Measurements from ENCODE around the gene PKD1L1. TPM values are rescaled to one million over a fixed set of nuclear protein-coding genes. Genes with fewer than 3 reads are reported as not detected.

The PKD1L1 gene
- total and polyA plus RNA-seq, 4 donors: 0.52 to 1.2 TPM; not detected in 2

- H3K4me1 ChIP-seq (ENCODE audit: control insufficient read depth in 1 of 2, insufficient read depth in 2 of 2, low read length in 2 of 2): no peaks in the 10 kb centered on the region
- peak in 1 of 2 donors; percentile 83 for DNase-seq
- H3K36me3 ChIP-seq (ENCODE audit: control insufficient read depth in 1 of 2, insufficient read depth in 2 of 2, low read length in 1 of 2): peaks cover 7 to 26% of the 10 kb centered on the region in 2 donors
- WGBS, 2 donors: 61 to 63% methylated on average over 5 of the region's 5 CpGs
- H3K9me3 ChIP-seq (ENCODE audit: control insufficient read depth, low read length): no peaks in the 10 kb centered on the region
- no peak for ATAC-seq (ENCODE audit: low FRiP score)
- intact Hi-C loops (cut with DNase I): no loop called here
- H3K27me3 ChIP-seq (ENCODE audit: control insufficient read depth in 1 of 2, insufficient read depth in 2 of 2, low read length in 1 of 2): no peaks in the 10 kb centered on the region
- no peak overlapping the region for H3K4me3 ChIP-seq (ENCODE audit: low read length in 2 of 2)
- no peak overlapping the region for H3K27ac ChIP-seq (ENCODE audit: low read depth in 1 of 2, low read length in 2 of 2)
These were observed 20.8 kb upstream of the PKD1L1 start for GRCh38 chr7:47968847-47969774.

GRCh38 chr7:47967708-47968107 is 19.4 kb upstream of the PKD1L1 start:
- 79 to 84% methylated on average over 2 of the region's 2 CpGs for WGBS, 2 donors
- Histone ChIP-seq H3K4me1 (ENCODE audit: control insufficient read depth in 1 of 2, insufficient read depth in 2 of 2, low read length in 2 of 2) (no peaks in the 10 kb centered on the region), H3K9me3 (ENCODE audit: control insufficient read depth, low read length) (no peaks in the 10 kb centered on the region), H3K27ac (ENCODE audit: low read depth in 1 of 2, low read length in 2 of 2) (no peak overlapping the region), H3K4me3 (ENCODE audit: low read length in 2 of 2) (no peak overlapping the region), H3K36me3 (ENCODE audit: control insufficient read depth in 1 of 2, insufficient read depth in 2 of 2, low read length in 1 of 2) (peaks cover 2 to 21% of the 10 kb centered on the region in 2 donors), H3K27me3 (ENCODE audit: control insufficient read depth in 1 of 2, insufficient read depth in 2 of 2, low read length in 1 of 2) (no peaks in the 10 kb centered on the region)
- intact Hi-C loops (cut with DNase I): no loop called here
- ATAC-seq (ENCODE audit: low FRiP score): no peak
- no peak for DNase-seq

- H3K9me3 ChIP-seq (ENCODE audit: control insufficient read depth, low read length): no peaks in the 10 kb centered on the region
- no peak overlapping the region for H3K4me3 ChIP-seq (ENCODE audit: low read length in 2 of 2)
- no peaks in the 10 kb centered on the region for H3K27me3 ChIP-seq (ENCODE audit: control insufficient read depth in 1 of 2, insufficient read depth in 2 of 2, low read length in 1 of 2)
- WGBS, 2 donors: 78 to 87% methylated on average over 5 of the region's 5 CpGs
- ATAC-seq (ENCODE audit: low FRiP score) (no peak), DNase-seq (no peak)
- peaks cover 0 to 21% of the 10 kb centered on the region in 2 donors for H3K36me3 ChIP-seq (ENCODE audit: control insufficient read depth in 1 of 2, insufficient read depth in 2 of 2, low read length in 1 of 2)
- intact Hi-C loops (cut with DNase I): no loop called here
- H3K27ac ChIP-seq (ENCODE audit: low read depth in 1 of 2, low read length in 2 of 2): no peak overlapping the region
- H3K4me1 ChIP-seq (ENCODE audit: control insufficient read depth in 1 of 2, insufficient read depth in 2 of 2, low read length in 2 of 2): no peaks in the 10 kb centered on the region
These were observed 18.9 kb upstream of the PKD1L1 start for GRCh38 chr7:47967123-47967522.

GRCh38 chr7:47965456-47965855 is 17.2 kb upstream of the PKD1L1 start:
- WGBS, 2 donors: 84 to 90% methylated on average over 5 of the region's 5 CpGs
- Histone ChIP-seq H3K4me3 (ENCODE audit: low read length in 2 of 2) (no peak overlapping the region), H3K27me3 (ENCODE audit: control insufficient read depth in 1 of 2, insufficient read depth in 2 of 2, low read length in 1 of 2) (no peaks in the 10 kb centered on the region), H3K9me3 (ENCODE audit: control insufficient read depth, low read length) (no peaks in the 10 kb centered on the region), H3K36me3 (ENCODE audit: control insufficient read depth in 1 of 2, insufficient read depth in 2 of 2, low read length in 1 of 2) (peaks cover 0 to 23% of the 10 kb centered on the region in 2 donors), H3K27ac (ENCODE audit: low read depth in 1 of 2, low read length in 2 of 2) (no peak overlapping the region), H3K4me1 (ENCODE audit: control insufficient read depth in 1 of 2, insufficient read depth in 2 of 2, low read length in 2 of 2) (no peaks in the 10 kb centered on the region)
- no peak for ATAC-seq (ENCODE audit: low FRiP score)
- no peak for DNase-seq
- intact Hi-C loops (cut with DNase I): no loop called here

- intact Hi-C loops (cut with DNase I): no loop called here
- no peak for ATAC-seq (ENCODE audit: low FRiP score)
These were observed 14.0 kb upstream of the PKD1L1 start for GRCh38 chr7:47962262-47962661.

GRCh38 chr7:47957156-47957555 is 8.9 kb upstream of the PKD1L1 start:
- DNase-seq: no peak
- H3K36me3 ChIP-seq (ENCODE audit: control insufficient read depth in 1 of 2, insufficient read depth in 2 of 2, low read length in 1 of 2): peaks cover 0 to 2% of the 10 kb centered on the region in 2 donors
- H3K4me3 ChIP-seq (ENCODE audit: low read length in 2 of 2): no peak overlapping the region
- no peak for ATAC-seq (ENCODE audit: low FRiP score)
- no peaks in the 10 kb centered on the region for H3K9me3 ChIP-seq (ENCODE audit: control insufficient read depth, low read length)
- H3K27me3 ChIP-seq (ENCODE audit: control insufficient read depth in 1 of 2, insufficient read depth in 2 of 2, low read length in 1 of 2): no peaks in the 10 kb centered on the region
- no peak overlapping the region for H3K27ac ChIP-seq (ENCODE audit: low read depth in 1 of 2, low read length in 2 of 2)
- intact Hi-C loops (cut with DNase I): no loop called here
- WGBS, 2 donors: 80 to 87% methylated on average over 6 of the region's 6 CpGs
- peaks cover 0 to 3% of the 10 kb centered on the region in 2 donors for H3K4me1 ChIP-seq (ENCODE audit: control insufficient read depth in 1 of 2, insufficient read depth in 2 of 2, low read length in 2 of 2)

More at GRCh38 chr7:47962262-47962661, 14.0 kb upstream of the PKD1L1 start:
- H3K36me3 ChIP-seq (ENCODE audit: control insufficient read depth in 1 of 2, insufficient read depth in 2 of 2, low read length in 1 of 2): peaks cover 0 to 22% of the 10 kb centered on the region in 2 donors
- H3K4me3 ChIP-seq (ENCODE audit: low read length in 2 of 2): no peak overlapping the region
- no peak for DNase-seq
- no peaks in the 10 kb centered on the region for H3K27me3 ChIP-seq (ENCODE audit: control insufficient read depth in 1 of 2, insufficient read depth in 2 of 2, low read length in 1 of 2)
- H3K9me3 ChIP-seq (ENCODE audit: control insufficient read depth, low read length): no peaks in the 10 kb centered on the region
- no peak overlapping the region for H3K27ac ChIP-seq (ENCODE audit: low read depth in 1 of 2, low read length in 2 of 2)
- H3K4me1 ChIP-seq (ENCODE audit: control insufficient read depth in 1 of 2, insufficient read depth in 2 of 2, low read length in 2 of 2): no peaks in the 10 kb centered on the region
- WGBS, 2 donors: 94 to 99% methylated on average over 3 of the region's 3 CpGs

- H3K36me3 ChIP-seq (ENCODE audit: control insufficient read depth in 1 of 2, insufficient read depth in 2 of 2, low read length in 1 of 2): no peaks in the 10 kb centered on the region
- peaks cover 0 to 3% of the 10 kb centered on the region in 2 donors for H3K4me1 ChIP-seq (ENCODE audit: control insufficient read depth in 1 of 2, insufficient read depth in 2 of 2, low read length in 2 of 2)
- WGBS, 2 donors: 80 to 83% methylated on average over 6 of the region's 6 CpGs
- no peak overlapping the region for H3K4me3 ChIP-seq (ENCODE audit: low read length in 2 of 2)
- H3K9me3 ChIP-seq (ENCODE audit: control insufficient read depth, low read length): no peaks in the 10 kb centered on the region
- ATAC-seq (ENCODE audit: low FRiP score) (no peak), DNase-seq (no peak)
- H3K27ac ChIP-seq (ENCODE audit: low read depth in 1 of 2, low read length in 2 of 2): no peak overlapping the region
- H3K27me3 ChIP-seq (ENCODE audit: control insufficient read depth in 1 of 2, insufficient read depth in 2 of 2, low read length in 1 of 2): no peaks in the 10 kb centered on the region
- intact Hi-C loops (cut with DNase I): no loop called here
These were observed 8.0 kb upstream of the PKD1L1 start for GRCh38 chr7:47956220-47956619.

GRCh38 chr7:47954231-47954911 is 6.1 kb upstream of the PKD1L1 start:
- intact Hi-C loops (cut with DNase I): no loop called here
- ATAC-seq (ENCODE audit: low FRiP score) (no peak), DNase-seq (no peak)
- no peak overlapping the region for H3K4me3 ChIP-seq (ENCODE audit: low read length in 2 of 2)
- H3K27ac ChIP-seq (ENCODE audit: low read depth in 1 of 2, low read length in 2 of 2): no peak overlapping the region
- peaks cover 0 to 3% of the 10 kb centered on the region in 2 donors for H3K4me1 ChIP-seq (ENCODE audit: control insufficient read depth in 1 of 2, insufficient read depth in 2 of 2, low read length in 2 of 2)
- 65 to 71% methylated on average over 4 of the region's 4 CpGs for WGBS, 2 donors
- no peaks in the 10 kb centered on the region for H3K27me3 ChIP-seq (ENCODE audit: control insufficient read depth in 1 of 2, insufficient read depth in 2 of 2, low read length in 1 of 2)
- H3K36me3 ChIP-seq (ENCODE audit: control insufficient read depth in 1 of 2, insufficient read depth in 2 of 2, low read length in 1 of 2): no peaks in the 10 kb centered on the region
- H3K9me3 ChIP-seq (ENCODE audit: control insufficient read depth, low read length): no peaks in the 10 kb centered on the region
